ENCODE data around the gene PLA2G12B. TPM values are rescaled to one million over a fixed set of nuclear protein-coding genes. Genes with fewer than 3 reads are reported as not detected.
"Not testable (repeated sequence)": the region's sequence is repeated elsewhere in the genome, so short reads cannot be mapped to it uniquely, and the experiment has no call there.

PLA2G12B gene
- total and polyA plus RNA-seq, 2 of the 8 experiments (the other 6 are each of a cell fraction or from before 2014, with no cell fraction given): not detected

- H2AFZ ChIP-seq (ENCODE audit: low read length); H3K56ac ChIP-seq (replicated peaks; ENCODE audit: insufficient read length, low read depth, low read length); H3K14ac ChIP-seq (ENCODE audit: insufficient read length); CTCF ChIA-PET (ENCODE audit: partially characterized antibody); H2BK120ac ChIP-seq (replicated peaks; ENCODE audit: low read depth, low read length); H4K20me1 ChIP-seq (replicated peaks in 1 of 2; ENCODE audit: control insufficient read depth in 1 of 2, insufficient read depth in 2 of 2, low read length in 2 of 2); H3K18ac ChIP-seq (ENCODE audit: extremely low read depth, low read length); H2AK5ac ChIP-seq (ENCODE audit: low read depth, low read length); H3K27me3 ChIP-seq (replicated peaks in 1 of 4; ENCODE audit: control insufficient read depth in 3 of 4, extremely low read depth in 1 of 4, insufficient read depth in 3 of 4, low read length in 3 of 4); H3K23me2 ChIP-seq (ENCODE audit: low read depth, low read length); H3K79me1 ChIP-seq (ENCODE audit: low read depth, low read length); H3K4me3 ChIP-seq (ENCODE audit: extremely low read depth in 1 of 4, insufficient read depth in 2 of 4, low read depth in 3 of 4, low read length in 4 of 4); POLR2A ChIA-PET (ENCODE audit: partially characterized antibody); H2BK12ac ChIP-seq (ENCODE audit: low read depth, low read length); H3K4ac ChIP-seq (replicated peaks; ENCODE audit: insufficient read length, low read depth, low read length); H3K4me1 ChIP-seq (replicated peaks in 1 of 4; ENCODE audit: control insufficient read depth in 3 of 4, insufficient read depth in 4 of 4, low read length in 3 of 4); H4K91ac ChIP-seq (replicated peaks; ENCODE audit: insufficient read length, low read length); H3K9me3 ChIP-seq (ENCODE audit: insufficient read depth in 2 of 2, low read depth in 1 of 2, low read length in 1 of 2); H2BK5ac ChIP-seq (ENCODE audit: low read depth, low read length); FAIRE-seq; H3K9ac ChIP-seq (replicated peaks in 1 of 4; ENCODE audit: extremely low read depth in 1 of 4, low read depth in 3 of 4, low read length in 3 of 4); H3K79me2 ChIP-seq (ENCODE audit: control insufficient read depth in 1 of 2, insufficient read depth in 2 of 2, low read length in 2 of 2); H3K27ac ChIP-seq (ENCODE audit: low read depth, low read length); DNase-seq (ENCODE audit: low read depth in 1 of 2, low spot score in 2 of 2); H2BK20ac ChIP-seq (ENCODE audit: low read length); H4K8ac ChIP-seq (ENCODE audit: extremely low read depth, insufficient read depth, low read length); H3K23ac ChIP-seq (ENCODE audit: insufficient read length); H2BK15ac ChIP-seq (ENCODE audit: low read length); H3K4me2 ChIP-seq (ENCODE audit: insufficient read depth in 1 of 2, low read depth in 2 of 2, low read length in 2 of 2); H3K36me3 ChIP-seq (ENCODE audit: control insufficient read depth in 2 of 4, insufficient read depth in 4 of 4, low read length in 3 of 4); H4K5ac ChIP-seq (ENCODE audit: insufficient read length, low read depth, low read length): not testable (repeated sequence)
- WGBS, 2 experiments (ENCODE audit: extremely low coverage in 1 of 2, insufficient coverage in 1 of 2, insufficient read length in 1 of 2, insufficient replicate concordance in 2 of 2, low coverage in 1 of 2, low lambda C conversion rate in 2 of 2, missing lambda C conversion rate in 1 of 2): 87% methylated on average over 4 of the region's 4 CpGs; no CpG with 5 or more reads in 1 of the 2 experiments
Observed at GRCh38 chr10:72984618-72985017, 30.0 kb upstream of the PLA2G12B start.

Data from H1 (cell line).